ENCODE measurements around the gene PHF3. TPM values are rescaled to one million over a fixed set of nuclear protein-coding genes. Genes with fewer than 3 reads are reported as not detected.
"Not testable (repeated sequence)": the region's sequence is repeated elsewhere in the genome, so short reads cannot be mapped to it uniquely, and the experiment has no call there.

PHF3 gene
- total RNA-seq, 1 donor from 2014 or later, result 27.9 TPM

DNA sequence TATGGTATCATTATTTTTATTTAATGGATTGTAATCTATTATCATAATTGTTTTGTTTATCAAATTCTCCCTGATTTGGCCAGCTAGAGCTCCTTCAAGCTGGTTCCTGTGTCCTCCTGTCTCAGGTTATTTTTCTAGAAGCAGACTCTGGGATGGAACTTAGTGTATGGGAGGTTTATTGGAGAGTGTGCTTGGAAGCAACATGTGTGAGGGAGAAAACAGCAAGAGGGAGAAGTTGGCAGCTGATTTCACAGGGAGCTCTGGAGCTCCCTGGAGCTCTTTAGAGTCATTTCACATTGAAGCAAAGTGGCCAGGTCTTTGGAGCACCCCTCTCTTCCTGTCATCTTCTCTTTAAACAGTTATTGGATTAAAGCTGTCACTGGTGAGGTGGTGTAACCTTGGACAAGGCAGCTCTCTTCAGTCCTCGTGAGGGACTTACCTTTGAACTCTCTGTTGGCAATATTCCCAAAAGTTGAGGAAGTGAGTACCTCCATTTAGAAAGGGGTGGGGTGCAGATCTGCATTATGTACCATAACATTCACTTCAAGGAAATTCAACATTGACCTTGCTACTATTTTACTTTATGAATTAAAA lies 103.6 kb downstream of the PHF3 start:
- DNase-seq (ENCODE audit: low read depth), result no peak
- H3K4me3 ChIP-seq (ENCODE audit: low read depth, low read length), result no peak overlapping the region
- no peak for TF ChIP-seq CTCF (conservative IDR thresholded peaks at IDR 0.05; ENCODE audit: low read depth, low read length)

DNA sequence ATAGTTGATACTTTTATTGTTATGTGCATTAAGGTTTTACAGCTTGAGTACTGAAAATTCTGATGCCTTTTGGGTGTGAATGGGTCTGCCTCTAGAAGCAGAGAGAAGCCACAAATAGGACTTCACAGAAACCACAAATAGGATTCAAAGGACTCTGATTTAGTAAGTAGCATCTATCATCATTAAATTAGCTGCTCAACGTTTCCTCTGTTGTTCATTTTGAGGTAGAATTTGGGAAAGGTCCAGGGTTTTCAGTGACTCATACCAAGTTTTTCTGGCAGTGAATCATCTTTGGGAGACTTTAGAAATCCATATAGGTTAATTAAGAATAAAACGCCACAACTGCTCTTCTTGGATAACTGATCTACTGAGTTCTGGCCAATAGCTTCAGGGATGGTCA lies 105.1 kb downstream of the PHF3 start:
- no peak for TF ChIP-seq CTCF (conservative IDR thresholded peaks at IDR 0.05; ENCODE audit: low read depth, low read length)
- H3K4me3 ChIP-seq (ENCODE audit: low read depth, low read length), result no peak overlapping the region
- DNase-seq (ENCODE audit: low read depth), result no peak

DNA sequence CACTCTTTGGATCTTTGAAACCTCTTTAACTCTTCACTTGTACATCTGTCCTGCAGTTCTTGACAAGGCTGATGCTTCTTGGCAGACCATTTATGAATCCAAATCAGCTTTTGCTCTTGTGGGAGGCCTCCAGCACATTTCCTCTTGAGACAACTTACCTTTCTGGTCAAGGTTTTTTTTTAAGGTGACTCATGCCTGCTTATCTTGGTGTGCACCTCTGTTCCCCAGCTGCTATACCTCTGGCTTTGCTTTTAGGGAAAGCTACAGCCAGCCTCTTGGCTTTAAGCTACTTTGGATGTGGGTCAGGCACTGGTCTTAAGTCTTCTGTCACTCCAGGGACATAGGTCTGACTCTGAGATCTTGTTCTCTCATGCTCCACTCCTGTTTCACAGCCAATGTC lies 106.5 kb downstream of the PHF3 start:
- no peak for TF ChIP-seq CTCF (conservative IDR thresholded peaks at IDR 0.05; ENCODE audit: low read depth, low read length)
- no peak for DNase-seq (ENCODE audit: low read depth)
- H3K4me3 ChIP-seq (ENCODE audit: low read depth, low read length), result no peak overlapping the region

GRCh38 chr6:63743691-63744090 lies 108.1 kb downstream of the PHF3 start:
- no peak for DNase-seq (ENCODE audit: low read depth)
- no peak for TF ChIP-seq CTCF (conservative IDR thresholded peaks at IDR 0.05; ENCODE audit: low read depth, low read length)
- no peak overlapping the region for H3K4me3 ChIP-seq (ENCODE audit: low read depth, low read length)

DNA sequence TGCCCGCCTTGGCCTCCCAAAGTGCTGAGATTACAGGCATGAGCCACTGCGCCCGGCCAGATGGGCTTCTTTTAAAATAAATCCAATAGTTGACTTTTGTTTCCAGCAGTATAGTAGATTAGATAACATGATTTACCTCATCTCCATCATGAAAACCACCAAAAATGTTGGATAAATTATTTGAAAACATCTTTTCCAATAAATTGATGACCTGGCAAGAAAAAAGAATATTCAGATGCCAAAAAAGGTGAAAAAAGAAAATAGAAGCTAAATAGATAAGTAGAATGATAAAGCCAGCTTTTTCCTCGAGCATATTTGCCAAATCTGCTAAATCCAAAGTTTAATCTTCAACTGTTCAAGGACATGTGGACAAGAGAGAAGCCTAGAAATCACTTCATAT lies 109.2 kb downstream of the PHF3 start:
- no peak overlapping the region for H3K4me3 ChIP-seq (ENCODE audit: low read depth, low read length)
- no peak for TF ChIP-seq CTCF (conservative IDR thresholded peaks at IDR 0.05; ENCODE audit: low read depth, low read length)
- no peak for DNase-seq (ENCODE audit: low read depth)

DNA sequence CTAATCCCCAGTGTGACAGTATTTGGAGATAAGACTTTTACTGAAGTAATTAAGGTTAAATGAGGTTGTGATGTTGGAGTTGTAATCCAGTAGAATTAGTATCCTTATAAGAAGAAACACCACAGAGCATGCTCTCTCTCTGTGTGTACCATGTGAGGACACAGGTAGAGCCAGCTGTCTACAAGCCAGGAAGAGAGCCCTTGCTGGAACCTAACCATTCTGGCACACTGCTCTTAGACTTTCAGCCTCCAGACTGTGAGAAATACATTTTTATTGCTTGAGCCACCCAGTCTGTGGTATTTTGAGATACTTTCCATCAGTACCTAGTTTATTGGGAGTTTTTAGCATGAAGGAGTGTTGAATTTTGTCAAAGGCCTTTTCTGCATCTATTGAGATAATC lies 110.2 kb downstream of the PHF3 start:
- TF ChIP-seq CTCF (conservative IDR thresholded peaks at IDR 0.05; ENCODE audit: low read depth, low read length), result no peak
- H3K4me3 ChIP-seq (ENCODE audit: low read depth, low read length), result no peak overlapping the region
- no peak for DNase-seq (ENCODE audit: low read depth)

- no peak for DNase-seq (ENCODE audit: low read depth)
- TF ChIP-seq CTCF (conservative IDR thresholded peaks at IDR 0.05; ENCODE audit: low read depth, low read length), result no peak
- H3K4me3 ChIP-seq (ENCODE audit: low read depth, low read length), result no peak overlapping the region
Measured at GRCh38 chr6:63750400-63750799, 114.8 kb downstream of the PHF3 start.

- not testable (repeated sequence) for DNase-seq (ENCODE audit: low read depth); H3K4me3 ChIP-seq (ENCODE audit: low read depth, low read length)
Measured at GRCh38 chr6:63757275-63757674, 121.7 kb downstream of the PHF3 start.
